H54 (cell line): Measurements from ENCODE around the gene GRIN2C.
A peak's percentile ranks its signal among the peaks of the same experiment; 100 is the strongest.

Source experiments
- DNase-seq: peaks from one replicate; pipeline ENCODE4 v3.0.0; 2011; ENCODE audit warnings: low spot score, mixed read lengths; ENCODE audit not compliant: insufficient read length
- FAIRE-seq: peaks from 3 replicates; lab custom pipeline; 2011; peaks lifted over from hg19 to GRCh38; lab: Jason Lieb, UNC
- POLR2A ChIP-seq: IDR thresholded peaks from 2 replicates; pipeline ENCODE4 v1.6.1; 2011; ENCODE audit warnings: low read depth, mild to moderate bottlenecking, low read length

GRIN2C gene

DNA sequence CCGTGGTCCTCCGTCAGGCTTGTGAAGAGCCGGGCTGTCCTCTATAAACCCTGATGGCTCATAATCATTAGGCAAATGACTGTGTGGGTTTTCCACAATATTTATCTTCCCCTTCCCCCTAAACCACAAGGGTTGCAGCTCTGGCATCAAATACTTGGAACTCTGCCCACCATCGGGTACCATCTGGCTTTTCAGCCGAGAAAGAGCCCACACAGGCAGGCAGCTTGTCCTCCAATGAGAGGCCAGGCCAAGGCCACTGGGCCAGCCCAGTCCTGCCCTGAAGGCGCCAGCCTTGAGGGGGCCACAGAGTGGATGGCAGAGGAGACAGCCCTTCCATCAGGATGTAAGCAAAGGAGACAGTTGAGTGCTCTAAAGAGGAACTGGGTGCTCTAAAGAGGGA, 51.8 kb downstream of the GRIN2C start:
- no peak for TF ChIP-seq POLR2A
- DNase-seq (no peak), FAIRE-seq (no peak)

DNA sequence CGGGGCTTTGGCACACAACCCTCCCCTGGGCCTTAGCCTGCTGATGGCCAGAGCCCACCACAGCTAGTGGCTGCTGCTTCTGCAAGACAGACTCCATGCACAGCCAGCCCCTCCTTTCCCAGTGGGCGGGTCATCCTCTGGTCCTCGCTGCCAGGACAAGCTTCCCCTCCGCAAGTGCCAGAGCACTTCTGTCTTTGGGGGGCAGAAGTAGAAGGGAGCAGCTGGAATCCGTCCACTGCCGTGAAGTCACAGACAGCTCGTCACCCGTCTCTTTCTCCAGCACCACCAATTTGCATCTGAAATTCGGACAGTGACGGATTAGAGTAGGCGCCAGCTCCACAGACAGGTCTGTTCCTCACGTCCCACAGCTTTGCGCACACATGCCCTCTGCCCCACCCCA, 52.2 kb downstream of the GRIN2C start:
- TF ChIP-seq POLR2A = no peak
- FAIRE-seq (no peak), DNase-seq (no peak)

DNA sequence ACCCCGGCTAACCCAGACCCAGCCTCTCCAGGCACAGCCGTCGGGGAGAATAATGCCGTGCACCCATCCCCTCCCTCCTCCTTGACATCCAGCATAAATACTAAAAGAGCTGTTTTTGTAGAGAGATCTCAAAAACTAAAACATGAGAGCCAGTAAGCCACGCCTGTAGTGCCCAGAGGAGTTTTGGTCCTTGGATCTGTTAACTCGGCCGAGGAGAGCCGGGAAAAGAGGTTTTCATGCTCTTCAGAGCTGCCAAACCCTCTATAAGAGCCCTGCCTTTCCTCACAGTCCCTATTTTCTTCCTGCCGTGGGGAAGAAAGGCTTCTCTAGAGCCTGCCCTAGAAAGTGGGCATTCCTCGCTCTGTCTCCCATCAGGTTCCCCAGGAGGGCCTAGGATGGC, 53.4 kb downstream of the GRIN2C start:
- DNase-seq = no peak
- TF ChIP-seq POLR2A = no peak
- no peak for FAIRE-seq

- no peak for DNase-seq
- no peak for TF ChIP-seq POLR2A
- no peak for FAIRE-seq
Observed at GRCh38 chr17:74805591-74805991, 54.1 kb downstream of the GRIN2C start.

- no peak for TF ChIP-seq POLR2A
- FAIRE-seq (no peak), DNase-seq (no peak)
Observed at GRCh38 chr17:74804683-74805082, 55.0 kb downstream of the GRIN2C start.

GRCh38 chr17:74803971-74804370, 55.7 kb downstream of the GRIN2C start:
- no peak for FAIRE-seq
- no peak for DNase-seq
- TF ChIP-seq POLR2A = no peak

DNA sequence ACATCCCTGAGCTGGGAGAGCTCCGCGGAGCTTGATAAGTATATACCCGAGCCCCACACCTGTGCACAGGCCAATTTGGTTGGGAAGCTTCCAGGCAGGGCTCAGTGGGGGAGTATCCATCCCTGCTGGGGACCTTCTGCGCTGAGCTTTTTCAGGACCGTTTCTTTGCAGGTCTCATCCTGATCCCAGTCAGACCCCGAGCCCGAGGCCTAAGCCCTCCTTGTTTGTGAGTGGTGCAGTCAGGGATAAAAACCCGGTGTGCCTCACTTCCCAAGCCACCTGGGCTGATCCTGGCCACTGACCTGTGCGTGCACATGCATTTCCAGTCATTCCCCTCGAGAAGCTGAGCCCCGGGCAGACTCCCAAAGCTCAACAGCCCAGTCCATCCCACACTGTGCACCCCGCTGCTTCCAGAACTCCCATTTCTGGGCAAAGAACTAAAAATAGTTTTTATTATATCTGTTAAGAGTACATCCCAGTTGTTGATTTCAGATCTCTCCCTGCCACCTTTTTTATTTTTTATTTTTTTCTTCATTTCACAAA, 56.2 kb downstream of the GRIN2C start:
- no peak for TF ChIP-seq POLR2A
- FAIRE-seq (no peak), DNase-seq (no peak)

GRCh38 chr17:74801896-74802295, 57.8 kb downstream of the GRIN2C start:
- FAIRE-seq = no peak
- TF ChIP-seq POLR2A = no peak
- no peak for DNase-seq

- DNase-seq (no peak), FAIRE-seq (no peak)
- no peak for TF ChIP-seq POLR2A
Observed at GRCh38 chr17:74800531-74800930, 59.2 kb downstream of the GRIN2C start.

- no peak for TF ChIP-seq POLR2A
- no peak for FAIRE-seq
- DNase-seq = no peak
Observed at GRCh38 chr17:74799097-74799496, 60.6 kb downstream of the GRIN2C start.

GRCh38 chr17:74798239-74798707, 61.4 kb downstream of the GRIN2C start:
- no peak for FAIRE-seq
- DNase-seq = peak; percentile 81

GRCh38 chr17:74797824-74798223, 61.9 kb downstream of the GRIN2C start:
- no peak for DNase-seq
- FAIRE-seq = no peak
- no peak for TF ChIP-seq POLR2A

More at GRCh38 chr17:74798239-74798707, 61.4 kb downstream of the GRIN2C start:
- no peak for TF ChIP-seq POLR2A

GRCh38 chr17:74796866-74797265, 62.8 kb downstream of the GRIN2C start:
- DNase-seq (no peak), FAIRE-seq (no peak)
- no peak for TF ChIP-seq POLR2A

GRCh38 chr17:74796211-74796610, 63.5 kb downstream of the GRIN2C start:
- TF ChIP-seq POLR2A = no peak
- FAIRE-seq = no peak

GRCh38 chr17:74795327-74796020, 64.2 kb downstream of the GRIN2C start:
- TF ChIP-seq POLR2A = no peak
- no peak for FAIRE-seq
- no peak for DNase-seq

More at GRCh38 chr17:74796211-74796610, 63.5 kb downstream of the GRIN2C start:
- no peak for DNase-seq
